ENCODE results near the gene CALN1.

- TF ChIP-seq POLR2AphosphoS5 (IDR thresholded peaks at IDR 0.05; ENCODE audit: low read depth, low read length) = no peak
- TF ChIP-seq, protein P1, sequence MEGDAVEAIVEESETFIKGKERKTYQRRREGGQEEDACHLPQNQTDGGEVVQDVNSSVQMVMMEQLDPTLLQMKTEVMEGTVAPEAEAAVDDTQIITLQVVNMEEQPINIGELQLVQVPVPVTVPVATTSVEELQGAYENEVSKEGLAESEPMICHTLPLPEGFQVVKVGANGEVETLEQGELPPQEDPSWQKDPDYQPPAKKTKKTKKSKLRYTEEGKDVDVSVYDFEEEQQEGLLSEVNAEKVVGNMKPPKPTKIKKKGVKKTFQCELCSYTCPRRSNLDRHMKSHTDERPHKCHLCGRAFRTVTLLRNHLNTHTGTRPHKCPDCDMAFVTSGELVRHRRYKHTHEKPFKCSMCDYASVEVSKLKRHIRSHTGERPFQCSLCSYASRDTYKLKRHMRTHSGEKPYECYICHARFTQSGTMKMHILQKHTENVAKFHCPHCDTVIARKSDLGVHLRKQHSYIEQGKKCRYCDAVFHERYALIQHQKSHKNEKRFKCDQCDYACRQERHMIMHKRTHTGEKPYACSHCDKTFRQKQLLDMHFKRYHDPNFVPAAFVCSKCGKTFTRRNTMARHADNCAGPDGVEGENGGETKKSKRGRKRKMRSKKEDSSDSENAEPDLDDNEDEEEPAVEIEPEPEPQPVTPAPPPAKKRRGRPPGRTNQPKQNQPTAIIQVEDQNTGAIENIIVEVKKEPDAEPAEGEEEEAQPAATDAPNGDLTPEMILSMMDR (IDR thresholded peaks at IDR 0.05) = no peak
- TF ChIP-seq, protein P2, sequence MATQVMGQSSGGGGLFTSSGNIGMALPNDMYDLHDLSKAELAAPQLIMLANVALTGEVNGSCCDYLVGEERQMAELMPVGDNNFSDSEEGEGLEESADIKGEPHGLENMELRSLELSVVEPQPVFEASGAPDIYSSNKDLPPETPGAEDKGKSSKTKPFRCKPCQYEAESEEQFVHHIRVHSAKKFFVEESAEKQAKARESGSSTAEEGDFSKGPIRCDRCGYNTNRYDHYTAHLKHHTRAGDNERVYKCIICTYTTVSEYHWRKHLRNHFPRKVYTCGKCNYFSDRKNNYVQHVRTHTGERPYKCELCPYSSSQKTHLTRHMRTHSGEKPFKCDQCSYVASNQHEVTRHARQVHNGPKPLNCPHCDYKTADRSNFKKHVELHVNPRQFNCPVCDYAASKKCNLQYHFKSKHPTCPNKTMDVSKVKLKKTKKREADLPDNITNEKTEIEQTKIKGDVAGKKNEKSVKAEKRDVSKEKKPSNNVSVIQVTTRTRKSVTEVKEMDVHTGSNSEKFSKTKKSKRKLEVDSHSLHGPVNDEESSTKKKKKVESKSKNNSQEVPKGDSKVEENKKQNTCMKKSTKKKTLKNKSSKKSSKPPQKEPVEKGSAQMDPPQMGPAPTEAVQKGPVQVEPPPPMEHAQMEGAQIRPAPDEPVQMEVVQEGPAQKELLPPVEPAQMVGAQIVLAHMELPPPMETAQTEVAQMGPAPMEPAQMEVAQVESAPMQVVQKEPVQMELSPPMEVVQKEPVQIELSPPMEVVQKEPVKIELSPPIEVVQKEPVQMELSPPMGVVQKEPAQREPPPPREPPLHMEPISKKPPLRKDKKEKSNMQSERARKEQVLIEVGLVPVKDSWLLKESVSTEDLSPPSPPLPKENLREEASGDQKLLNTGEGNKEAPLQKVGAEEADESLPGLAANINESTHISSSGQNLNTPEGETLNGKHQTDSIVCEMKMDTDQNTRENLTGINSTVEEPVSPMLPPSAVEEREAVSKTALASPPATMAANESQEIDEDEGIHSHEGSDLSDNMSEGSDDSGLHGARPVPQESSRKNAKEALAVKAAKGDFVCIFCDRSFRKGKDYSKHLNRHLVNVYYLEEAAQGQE (IDR thresholded peaks at IDR 0.05; ENCODE audit: insufficient read depth in 1 of 2, low read depth in 2 of 2, low read length in 1 of 2) = no peak
- no peak for TF ChIP-seq SIN3A (IDR thresholded peaks at IDR 0.05; ENCODE audit: borderline replicate concordance, insufficient read depth, low read depth, low read length)
Measured at GRCh38 chr7:72405418-72405817, 6.7 kb downstream of the CALN1 start.

Data from Panc1 (cell line).